ENCODE data around the gene EPC2.
"Not testable (repeated sequence)": the region's sequence is repeated elsewhere in the genome, so short reads cannot be mapped to it uniquely, and the experiment has no call there.

EPC2 gene

DNA sequence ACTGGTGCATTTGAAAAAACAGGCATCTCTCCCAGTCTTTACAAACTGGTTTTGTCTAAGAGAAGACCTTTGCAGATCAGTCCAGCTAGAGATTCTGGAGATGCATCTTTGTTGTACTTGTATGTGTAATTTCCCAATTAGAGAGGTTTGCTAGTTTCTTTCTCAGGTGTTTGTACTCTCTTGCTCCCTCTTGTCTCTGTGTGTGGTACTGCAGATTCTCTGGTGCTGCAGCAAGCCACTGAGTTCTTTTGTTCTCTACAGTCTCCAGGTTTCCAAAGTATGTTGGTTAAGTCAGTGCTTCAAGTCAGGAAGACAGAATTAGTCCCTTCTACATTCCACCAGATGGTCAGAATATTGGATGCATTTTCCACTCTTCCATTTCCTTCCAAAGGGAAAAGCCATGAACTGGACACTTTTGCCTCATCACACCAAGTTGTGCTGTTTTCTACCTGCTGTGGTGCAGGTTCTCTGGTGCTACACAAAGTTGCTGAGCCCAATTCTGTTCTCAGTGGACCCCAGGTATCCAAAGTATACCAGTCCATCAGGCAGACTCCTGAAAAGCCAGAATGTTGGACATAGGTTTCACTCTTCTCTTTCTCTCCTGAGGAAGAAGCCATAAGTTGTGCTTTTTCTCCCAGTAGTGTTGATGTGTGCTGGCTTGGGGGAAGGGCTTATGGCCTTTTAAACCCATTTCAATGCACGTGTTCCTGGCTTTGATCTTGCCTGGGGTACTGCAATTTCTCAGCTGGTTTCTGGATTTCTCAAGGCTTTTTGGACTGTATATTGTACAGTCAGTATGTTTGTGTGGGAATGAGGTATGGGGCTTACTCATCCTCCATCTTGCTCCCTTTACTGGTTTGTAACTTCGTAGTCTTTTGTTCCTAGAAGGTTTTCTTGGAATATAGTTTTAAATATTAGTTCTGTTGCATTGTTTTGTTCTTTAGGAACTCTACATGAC lies 29.8 kb downstream of the EPC2 start:
- no peak for DNase-seq

DNA sequence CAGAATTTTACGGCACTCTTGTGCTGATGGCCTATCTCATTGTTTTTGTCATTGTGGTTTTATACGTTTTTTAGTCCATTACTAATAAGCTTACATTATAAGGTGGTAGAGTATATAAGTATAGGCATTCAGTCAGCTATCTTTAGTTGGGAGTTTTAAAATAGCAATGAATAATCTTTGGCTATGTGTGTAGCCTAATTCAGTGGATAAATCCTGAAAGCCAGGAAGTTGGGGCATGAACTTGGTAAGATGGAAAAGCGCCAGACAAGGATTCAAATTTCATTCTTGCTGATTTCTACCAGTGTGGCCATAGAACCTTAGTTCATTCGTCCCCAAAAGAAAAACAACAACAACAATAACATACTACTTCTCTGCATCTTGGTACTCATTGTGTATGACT lies 31.2 kb downstream of the EPC2 start:
- DNase-seq: no peak

DNA sequence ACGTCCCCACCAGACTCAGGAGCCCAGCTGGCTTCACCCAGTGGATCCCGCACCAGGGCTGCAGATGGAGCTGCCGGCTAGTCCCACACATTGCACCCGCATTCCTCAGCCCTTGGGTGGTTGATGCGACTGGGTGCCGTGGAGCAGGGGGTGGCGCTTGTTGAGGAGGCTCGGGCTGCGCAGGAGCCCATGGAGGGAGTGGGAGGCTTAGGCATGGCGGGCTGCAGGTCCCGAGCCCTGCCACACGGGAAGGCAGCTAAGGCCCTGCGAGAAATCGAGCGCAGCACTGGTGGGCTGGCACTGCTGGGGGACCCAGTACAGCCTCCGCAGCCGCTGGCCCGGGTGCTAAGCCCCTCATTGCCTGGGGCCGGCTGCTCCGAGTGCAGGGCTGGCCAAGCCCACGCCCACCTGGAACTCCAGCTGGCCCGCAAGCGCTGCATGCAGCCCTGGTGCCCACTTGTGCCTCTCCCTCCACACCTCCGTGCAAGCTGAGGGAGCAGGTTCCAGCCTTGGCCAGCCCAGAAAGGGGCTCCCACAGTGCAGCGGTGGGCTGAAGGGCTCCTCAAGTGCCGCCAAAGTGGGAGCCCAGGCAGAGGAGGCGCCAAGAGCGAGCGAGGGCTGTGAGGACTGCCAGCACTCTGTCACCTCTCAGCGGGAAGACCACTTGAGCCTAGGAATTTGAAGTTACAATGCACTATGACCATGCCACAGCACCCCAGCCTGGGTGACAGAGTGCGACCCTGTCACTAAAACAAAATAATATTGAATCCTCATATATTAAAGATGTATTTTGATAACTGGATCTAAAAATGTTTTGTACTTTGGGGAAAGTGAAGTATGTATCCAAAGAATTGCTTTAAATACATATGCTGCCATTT lies 34.0 kb downstream of the EPC2 start:
- not testable (repeated sequence) for DNase-seq

DNA sequence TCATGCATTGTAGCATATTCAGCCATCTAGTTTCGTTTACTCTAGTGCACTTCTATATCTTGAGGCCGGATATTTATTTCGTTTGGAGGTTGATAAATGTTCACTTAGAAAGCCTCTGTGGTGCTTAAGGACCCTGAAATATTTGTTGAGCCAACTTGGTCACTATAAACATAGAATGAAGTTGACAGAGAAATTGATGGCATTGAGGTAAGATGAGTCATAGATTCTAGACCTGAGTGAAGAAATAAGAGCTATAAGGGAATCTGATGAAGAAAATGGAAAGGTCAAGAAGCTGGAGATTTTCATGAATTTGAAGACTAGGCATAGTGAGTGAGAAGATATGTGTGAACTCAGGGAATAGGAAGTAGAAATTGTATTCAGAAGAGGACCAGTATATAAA lies 35.9 kb downstream of the EPC2 start:
- no peak for DNase-seq

DNA sequence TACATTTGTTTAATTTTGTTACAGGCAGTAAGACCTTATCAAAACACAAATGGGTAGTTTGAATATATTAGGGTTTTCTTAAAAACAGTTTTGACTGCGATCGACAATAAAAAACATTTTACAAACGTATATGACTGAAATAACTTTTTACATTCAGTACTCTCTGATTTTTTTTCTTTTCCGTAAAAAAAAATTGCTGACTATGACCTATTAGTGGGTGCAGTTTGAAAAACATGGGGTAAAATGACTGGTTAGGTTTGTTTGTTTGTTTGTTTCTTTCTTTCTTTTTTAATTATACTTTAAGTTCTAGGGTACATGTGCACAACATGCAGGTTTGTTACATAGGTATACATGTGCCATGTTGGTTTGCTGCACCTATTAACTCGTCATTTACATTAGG lies 36.9 kb downstream of the EPC2 start:
- DNase-seq: no peak

DNA sequence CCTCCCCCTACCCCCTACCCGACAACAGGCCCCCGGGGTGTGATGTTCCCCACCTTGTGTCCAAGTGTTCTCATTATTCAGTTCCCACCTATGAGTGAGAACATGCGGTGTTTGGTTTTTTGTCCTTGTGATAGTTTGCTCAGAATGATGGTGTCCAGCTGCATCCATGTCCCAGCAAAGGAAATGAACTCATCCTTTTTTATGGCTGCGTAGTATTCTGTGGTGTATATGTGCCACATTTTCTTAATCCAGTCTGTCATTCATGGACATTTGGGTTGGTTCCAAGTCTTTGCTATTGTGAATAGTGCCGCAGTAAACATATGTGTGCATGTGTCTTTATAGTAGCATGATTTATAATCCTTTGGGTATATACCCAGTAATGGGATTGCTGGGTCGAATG lies 37.3 kb downstream of the EPC2 start:
- not testable (repeated sequence) for DNase-seq

DNA sequence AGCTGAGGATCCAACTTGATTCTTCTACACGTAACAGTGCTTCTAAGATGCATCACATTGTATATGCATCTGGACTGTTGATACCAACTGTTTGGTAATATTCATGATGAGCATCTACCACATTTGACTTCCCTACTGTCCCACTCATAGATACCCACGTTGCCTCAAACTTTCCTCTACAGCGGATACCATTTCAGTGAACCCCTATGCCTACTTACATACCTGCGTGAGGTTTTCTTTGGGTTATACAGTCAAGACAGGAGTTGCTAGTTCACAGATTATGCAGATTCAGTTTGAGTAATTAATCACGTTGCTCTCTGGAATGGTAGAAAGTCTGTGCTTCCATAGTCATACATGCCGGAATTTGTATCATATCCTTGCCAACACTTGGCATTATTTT lies 40.0 kb downstream of the EPC2 start:
- DNase-seq: no peak

DNA sequence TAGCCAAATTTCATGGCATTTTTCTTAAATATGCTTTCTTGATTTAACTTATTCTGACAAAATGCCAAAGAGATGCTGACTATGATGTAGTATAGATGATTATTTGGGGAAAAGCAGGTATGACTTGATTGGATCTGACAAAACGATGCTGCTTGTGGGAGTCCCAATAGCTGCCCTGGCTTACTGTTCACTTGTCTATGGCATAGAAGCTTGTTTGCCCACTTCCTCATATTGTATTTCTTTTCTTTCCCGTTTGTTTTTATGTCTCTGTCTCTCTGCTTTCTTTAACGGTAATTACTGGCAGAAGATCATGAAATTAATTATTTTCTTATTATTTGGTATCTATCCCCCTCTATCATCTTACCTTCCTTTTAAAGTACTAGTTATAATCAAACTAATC lies 43.0 kb downstream of the EPC2 start:
- no peak for DNase-seq

DNA sequence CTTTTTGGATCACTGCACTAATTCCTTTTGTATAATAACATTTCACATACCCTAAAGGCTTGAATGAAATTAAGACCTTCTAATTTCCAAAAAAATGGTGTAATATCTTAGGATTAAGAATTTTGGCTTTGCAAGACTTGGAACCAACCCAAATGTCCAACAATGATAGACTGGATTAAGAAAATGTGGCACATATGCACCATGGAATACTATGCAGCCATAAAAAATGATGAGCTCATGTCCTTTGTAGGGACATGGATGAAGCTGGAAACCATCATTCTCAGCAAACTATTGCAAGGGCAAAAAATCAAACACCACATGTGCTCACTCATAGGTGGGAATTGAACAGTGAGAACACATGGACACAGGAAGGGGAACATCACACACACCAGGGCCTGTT lies 43.5 kb downstream of the EPC2 start:
- not testable (repeated sequence) for DNase-seq

DNA sequence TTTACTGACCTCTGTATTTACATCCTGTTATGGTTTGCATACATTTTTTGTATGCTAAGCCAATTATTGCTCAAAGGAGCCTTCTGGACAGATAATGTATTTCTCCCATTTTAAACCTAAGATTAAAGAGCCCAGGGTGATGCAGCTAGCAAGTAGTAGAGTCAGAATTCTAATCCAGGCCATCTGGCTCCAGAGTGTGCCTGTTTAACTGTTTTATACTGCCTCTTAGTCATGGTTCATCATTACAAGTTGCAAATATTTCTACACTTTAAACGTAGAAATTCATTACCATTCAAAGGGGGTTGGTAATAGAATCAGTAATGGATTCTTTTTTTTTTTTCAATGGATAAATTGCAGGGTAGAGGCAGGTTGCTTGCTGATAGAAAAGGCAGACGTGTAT lies 52.4 kb downstream of the EPC2 start:
- no peak for DNase-seq

DNA sequence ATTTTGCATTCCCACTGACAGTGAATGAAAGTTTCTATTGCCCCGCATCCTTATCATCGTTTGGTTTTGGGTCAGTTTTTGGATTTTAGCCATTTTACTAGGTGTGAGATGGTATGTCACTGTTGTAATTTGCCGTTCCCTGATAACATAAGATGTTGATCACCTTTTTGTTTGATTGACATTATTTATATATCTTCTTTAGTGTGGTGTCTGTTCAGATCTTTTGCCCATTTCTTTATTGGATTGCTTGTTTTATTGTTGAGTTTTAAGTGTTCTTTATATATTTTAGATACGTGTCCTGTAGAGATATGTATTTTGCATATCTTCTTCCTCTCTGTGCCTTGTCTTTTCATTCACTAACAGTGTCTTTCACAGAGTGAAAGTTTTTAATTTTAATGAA lies 55.3 kb downstream of the EPC2 start:
- no peak for DNase-seq

DNA sequence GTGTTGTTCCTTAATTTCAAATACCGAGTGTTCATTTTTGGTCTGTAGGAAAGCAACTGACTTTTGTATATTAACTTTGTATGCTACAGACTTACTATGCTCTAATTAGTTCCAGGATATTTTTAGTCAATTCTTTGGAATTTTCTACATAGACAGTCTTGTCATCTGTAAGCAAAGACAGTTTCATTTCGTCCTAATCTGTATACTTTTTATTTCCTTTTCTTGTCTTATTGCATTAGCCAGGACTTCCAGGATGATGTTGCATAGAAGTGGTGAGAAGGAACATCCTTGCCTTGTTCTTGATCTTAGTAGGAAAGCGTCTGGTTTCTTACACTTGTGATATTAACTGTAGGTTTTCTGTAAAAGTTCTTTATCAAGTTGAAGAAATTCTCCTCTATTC lies 56.5 kb downstream of the EPC2 start:
- DNase-seq: no peak

DNA sequence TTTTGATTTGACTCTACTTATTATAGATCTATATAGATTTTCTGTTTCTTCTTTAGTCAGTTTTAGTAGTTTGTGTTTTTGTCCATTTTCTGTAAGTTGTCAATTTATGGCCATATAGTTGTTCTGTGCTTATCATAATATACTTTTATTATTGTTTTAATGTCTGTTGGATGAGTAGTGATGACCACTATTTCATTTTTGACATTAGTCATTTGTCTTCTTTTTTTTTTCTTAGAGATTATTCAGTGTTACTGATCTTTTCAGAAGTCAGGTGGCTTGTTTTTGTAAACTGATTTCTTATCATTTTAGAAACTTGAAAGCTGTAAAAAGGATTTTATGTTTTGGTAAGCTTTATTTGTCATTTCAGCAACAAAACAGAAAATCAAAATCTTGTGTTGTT lies 57.3 kb downstream of the EPC2 start:
- DNase-seq: no peak

DNA sequence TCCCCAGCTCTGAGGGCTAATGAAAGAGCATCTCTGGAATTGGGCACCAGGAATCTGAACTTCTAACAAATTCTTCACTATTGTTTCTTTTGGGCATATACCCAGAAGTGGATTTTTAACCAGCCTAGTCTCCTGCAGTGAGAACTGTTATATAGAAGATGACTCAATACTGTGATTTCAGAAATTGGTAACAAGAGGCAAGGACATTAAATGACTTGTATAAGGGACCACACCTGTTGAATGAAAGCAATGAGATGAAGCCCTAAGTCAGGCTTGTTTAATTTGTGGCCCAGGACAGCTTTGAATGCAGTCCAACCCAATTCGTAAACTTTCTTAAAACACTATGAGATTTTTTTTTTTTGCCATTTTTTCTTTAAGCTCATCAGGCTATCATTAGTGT lies 57.9 kb downstream of the EPC2 start:
- no peak for DNase-seq

DNA sequence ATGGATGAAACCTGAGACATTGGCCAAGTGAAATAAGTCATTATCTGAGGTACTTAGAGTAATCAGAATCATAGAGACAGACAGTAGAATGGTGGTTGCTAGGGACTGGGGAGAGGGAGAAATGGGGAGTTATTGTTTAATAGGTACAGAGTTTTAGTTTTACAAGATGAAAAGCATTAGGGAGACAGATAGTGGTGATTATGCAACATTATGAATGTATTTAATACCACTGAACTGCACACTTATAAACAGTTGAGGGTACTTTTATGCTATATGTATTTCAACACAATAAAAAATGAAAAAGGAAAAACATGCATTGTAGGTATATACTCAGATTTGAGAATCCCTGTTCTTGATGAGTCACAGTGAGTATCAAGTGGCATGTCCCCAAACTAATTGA lies 59.7 kb downstream of the EPC2 start:
- DNase-seq: no peak

DNA sequence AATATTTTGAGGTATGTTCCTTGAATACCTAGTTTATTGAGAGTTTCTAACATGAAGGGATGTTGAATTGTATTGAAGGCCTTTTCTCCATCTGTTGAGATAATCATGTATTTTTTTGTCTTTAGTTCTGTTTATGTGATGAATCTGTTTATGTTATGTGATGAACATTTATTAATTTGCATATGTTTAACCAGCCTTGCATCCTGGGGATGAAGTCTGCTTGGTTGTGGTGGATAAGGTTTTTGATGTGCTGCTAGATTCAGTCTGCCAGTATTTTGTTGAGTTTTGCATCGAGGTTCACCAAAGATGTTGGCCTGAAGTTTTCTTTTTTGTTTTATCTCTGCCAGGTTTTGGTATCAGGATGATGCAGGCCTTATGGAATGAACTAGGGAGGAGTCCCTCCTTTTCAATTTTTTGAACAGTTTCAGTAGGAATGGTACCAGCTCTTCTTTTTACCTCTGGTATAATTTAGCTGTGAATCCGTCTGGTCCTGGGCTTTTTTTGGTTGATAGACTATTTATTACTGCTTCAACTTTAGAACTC lies 71.9 kb downstream of the EPC2 start:
- no peak for DNase-seq

DNA sequence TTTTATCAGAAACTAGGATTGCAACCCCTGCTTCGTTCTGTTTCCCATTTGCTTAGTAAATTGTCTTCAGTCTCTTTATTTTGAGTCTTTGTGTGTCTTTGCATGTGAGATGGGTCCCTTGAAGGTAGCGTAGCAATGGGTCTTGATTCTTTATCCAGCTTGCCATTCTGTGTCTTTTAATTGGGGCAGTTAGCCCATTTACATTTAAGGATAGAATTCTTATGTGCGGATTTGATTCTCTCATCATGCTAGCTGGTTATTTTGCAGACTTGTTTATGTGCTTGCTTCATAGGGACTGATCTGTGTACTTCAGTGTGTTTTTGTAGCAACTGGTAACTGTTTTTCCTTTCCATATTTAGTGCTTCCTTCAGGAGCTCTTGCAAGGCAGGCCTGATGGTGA lies 73.5 kb downstream of the EPC2 start:
- no peak for DNase-seq

DNA sequence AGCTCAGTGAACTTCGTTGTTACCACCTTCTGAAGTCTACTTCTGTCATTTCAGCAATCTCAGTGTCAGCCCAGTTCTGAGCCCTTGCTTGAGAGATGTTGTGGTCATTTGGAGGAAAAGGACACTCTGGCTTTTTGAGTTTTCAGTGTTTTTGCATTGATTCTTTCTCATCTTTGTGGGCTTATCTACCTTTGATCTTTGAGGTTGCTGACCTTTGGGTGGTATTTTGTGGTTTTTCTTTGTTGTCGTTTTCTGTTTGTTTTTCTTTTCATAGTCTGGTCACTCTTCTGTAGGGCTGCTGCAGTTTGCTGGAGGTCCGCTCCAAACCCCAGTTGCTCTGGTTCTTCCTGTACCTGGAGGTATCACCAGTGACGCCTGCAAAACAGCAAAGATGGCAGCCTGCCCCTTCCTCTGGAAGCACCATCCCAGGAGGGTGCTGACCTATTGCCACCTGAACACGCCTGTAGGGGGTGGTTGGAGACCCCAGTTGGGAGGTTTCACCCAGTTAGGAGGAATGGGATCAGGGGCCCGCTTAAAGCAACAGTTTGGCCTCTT lies 74.7 kb downstream of the EPC2 start:
- no peak for DNase-seq

DNA sequence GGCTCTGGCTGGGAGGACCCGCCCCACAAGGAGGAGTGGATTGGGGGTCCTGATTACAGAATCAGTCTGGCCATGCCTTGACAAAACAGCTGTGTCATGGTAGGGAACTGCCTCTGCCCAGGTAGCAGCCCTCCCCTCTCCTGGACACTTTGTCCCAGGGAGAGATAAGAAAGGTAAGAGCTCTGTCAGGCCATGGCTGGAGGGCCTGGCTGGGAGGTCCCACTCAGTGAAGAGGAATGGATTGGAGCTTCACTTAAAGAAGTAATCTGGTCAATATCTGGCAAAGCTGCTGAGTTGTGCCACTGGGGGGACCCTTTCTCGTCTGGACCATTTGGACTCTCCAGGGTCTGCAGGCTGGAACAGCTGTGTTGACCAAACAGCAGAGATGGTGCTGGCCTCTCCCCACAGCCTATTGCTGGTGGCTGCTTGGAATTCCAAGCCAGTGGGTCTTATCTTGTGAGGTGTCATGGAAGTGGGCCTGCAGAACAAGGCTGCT lies 75.4 kb downstream of the EPC2 start:
- DNase-seq: no peak

DNA sequence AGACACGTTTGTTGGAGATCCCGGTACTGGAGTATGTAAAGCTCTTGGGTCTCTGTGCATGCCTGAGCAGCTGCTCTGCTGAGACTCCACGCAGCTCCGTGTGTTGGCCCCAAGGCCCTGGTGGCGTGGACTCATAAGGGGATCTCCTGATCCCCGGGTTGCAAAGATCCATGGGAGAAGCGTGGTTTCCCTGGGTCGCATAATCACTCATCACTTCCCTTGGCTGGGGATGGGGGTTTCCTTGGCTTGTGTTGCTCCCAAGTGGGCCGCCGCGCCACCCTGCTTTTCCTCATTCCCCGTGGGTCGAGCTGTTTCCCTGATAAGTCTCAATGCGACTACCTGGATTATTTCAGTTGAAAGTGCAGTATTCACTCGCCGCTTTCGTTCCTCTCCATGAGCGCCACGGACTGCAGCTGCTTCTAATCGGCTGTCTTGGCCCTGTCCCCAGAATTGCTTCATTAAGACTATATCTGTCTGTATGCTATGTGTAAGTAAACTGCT lies 76.0 kb downstream of the EPC2 start:
- DNase-seq: peak in 13 of 58 donors; percentile 1 to 31 (median 5)

DNA sequence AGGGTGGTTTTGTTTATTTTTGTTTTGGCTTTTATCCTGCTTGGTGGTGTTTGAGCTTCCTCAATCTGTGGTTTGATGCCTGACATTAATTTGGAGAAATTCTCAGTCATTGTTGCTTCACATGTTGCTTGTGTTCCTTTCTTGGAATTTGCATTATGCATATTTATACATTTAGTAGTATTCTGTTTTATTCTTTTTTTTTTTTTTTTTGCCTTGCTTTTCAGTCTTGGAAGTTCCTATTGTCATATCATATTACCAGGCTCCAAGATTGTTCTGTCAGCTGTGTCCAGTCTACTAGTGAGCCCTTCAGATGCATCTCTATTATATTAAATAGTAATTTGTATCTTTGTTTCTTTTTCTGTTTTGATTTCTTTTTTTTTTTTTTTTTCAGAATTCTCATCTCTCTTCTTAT lies 77.0 kb downstream of the EPC2 start:
- no peak for DNase-seq

Data from anterior cingulate cortex (tissue), 58 donors.